Neural crest cell (in vitro differentiated cells): ENCODE measurements around the gene AXDND1. TPM values are rescaled to one million over a fixed set of nuclear protein-coding genes. Genes with fewer than 3 reads are reported as not detected.
A peak's percentile ranks its signal among the peaks of the same experiment; 100 is the strongest.
"Not testable (repeated sequence)": the region's sequence is repeated elsewhere in the genome, so short reads cannot be mapped to it uniquely, and the experiment has no call there.

Source experiments
- DNase-seq: peaks from one replicate; pipeline ENCODE4 v3.0.0; 2021; ENCODE audit warnings: low read depth, mixed read lengths, low spot score
- H3K27ac Mint-ChIP-seq: one replicate; pipeline ENCODE4 v1.8.0; 2021; ENCODE audit warnings: mild to moderate bottlenecking, mixed read lengths; ENCODE audit not compliant: unreplicated experiment
- H3K27me3 Mint-ChIP-seq: 2 replicates; pipeline ENCODE4 v1.8.0; 2021; ENCODE audit warnings: low read depth, mild to moderate bottlenecking, mixed read lengths
- H3K36me3 Mint-ChIP-seq: 2 replicates; pipeline ENCODE4 v1.8.0; 2021; ENCODE audit warnings: low read depth, mild to moderate bottlenecking, mixed read lengths
- H3K4me1 Mint-ChIP-seq: 2 replicates; pipeline ENCODE4 v1.8.0; 2021; ENCODE audit warnings: mixed read lengths
- H3K4me3 Mint-ChIP-seq: one replicate; pipeline ENCODE4 v1.8.0; 2021; ENCODE audit warnings: mild to moderate bottlenecking, mixed read lengths
- H3K9me3 Mint-ChIP-seq: 2 replicates; pipeline ENCODE4 v1.8.0; 2021; ENCODE audit warnings: mixed read lengths
- total RNA-seq: library from RNA; stranded (reverse); gene quantifications from 2 replicates; pipeline ENCODE4 v1.2.1, GENCODE V29; 2021
- TF ChIP-seq, protein P1 (sequence below): fragments of 200-600 bp; sonication (generic); conservative IDR thresholded peaks from 2 replicates; pipeline ENCODE4 v1.5.0; 2021; ENCODE audit warnings: antibody characterized with exemption, mild to moderate bottlenecking

Gene AXDND1
- total RNA-seq, 1 donor from 2014 or later, result 0.86 TPM

DNA sequence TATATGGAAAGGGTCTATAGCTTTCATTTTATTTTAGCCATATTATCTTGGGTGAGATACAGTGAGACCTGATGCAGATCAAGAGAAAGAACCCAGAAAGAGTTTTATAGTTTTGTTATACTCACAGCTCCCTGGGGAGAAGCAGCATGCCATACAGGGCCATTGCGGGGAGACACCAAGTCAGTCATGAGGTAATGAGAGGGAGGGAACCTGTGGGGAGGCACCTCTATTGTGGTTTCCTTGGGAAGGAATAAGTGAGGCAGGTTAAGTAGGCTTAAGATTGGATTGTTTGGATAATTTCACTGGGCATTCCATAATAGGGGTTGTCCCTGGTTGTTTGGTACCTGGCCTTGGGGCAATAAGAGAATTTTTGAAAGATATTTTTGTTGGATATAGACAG lies 19.7 kb downstream of the AXDND1 start:
- TF ChIP-seq, protein P1, sequence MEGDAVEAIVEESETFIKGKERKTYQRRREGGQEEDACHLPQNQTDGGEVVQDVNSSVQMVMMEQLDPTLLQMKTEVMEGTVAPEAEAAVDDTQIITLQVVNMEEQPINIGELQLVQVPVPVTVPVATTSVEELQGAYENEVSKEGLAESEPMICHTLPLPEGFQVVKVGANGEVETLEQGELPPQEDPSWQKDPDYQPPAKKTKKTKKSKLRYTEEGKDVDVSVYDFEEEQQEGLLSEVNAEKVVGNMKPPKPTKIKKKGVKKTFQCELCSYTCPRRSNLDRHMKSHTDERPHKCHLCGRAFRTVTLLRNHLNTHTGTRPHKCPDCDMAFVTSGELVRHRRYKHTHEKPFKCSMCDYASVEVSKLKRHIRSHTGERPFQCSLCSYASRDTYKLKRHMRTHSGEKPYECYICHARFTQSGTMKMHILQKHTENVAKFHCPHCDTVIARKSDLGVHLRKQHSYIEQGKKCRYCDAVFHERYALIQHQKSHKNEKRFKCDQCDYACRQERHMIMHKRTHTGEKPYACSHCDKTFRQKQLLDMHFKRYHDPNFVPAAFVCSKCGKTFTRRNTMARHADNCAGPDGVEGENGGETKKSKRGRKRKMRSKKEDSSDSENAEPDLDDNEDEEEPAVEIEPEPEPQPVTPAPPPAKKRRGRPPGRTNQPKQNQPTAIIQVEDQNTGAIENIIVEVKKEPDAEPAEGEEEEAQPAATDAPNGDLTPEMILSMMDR, result no peak
- H3K36me3 Mint-ChIP-seq, result no peaks in the 10 kb centered on the region
- H3K4me3 Mint-ChIP-seq, result no peak overlapping the region
- no peaks in the 10 kb centered on the region for H3K27me3 Mint-ChIP-seq
- DNase-seq, result no peak
- H3K27ac Mint-ChIP-seq, result peak overlapping the region; percentile 95
- H3K4me1 Mint-ChIP-seq, result no peaks in the 10 kb centered on the region
- no peaks in the 10 kb centered on the region for H3K9me3 Mint-ChIP-seq

DNA sequence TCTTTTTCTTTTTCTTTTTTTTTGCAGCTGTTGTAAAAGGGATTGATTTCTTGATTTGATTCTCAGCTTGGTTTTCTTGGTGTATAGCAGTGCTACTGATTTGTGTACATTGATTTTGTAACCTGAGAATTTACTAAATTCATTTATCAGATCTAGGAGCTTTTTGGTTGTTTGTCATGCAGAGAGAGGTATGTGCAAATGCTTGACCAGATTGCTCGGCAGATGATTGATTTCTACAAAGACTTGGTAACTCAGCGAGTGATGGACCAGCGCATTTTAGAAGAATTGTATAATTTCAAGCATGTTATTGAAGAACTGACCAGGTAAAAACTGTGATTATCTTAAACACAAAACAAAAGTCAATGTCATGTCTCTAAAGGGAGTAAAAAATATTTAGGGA lies 27.9 kb downstream of the AXDND1 start:
- TF ChIP-seq, protein P1, result no peak
- no peak overlapping the region for H3K27ac Mint-ChIP-seq
- H3K4me3 Mint-ChIP-seq, result no peak overlapping the region
- H3K9me3 Mint-ChIP-seq, result peaks cover 16% of the 10 kb centered on the region
- no peaks in the 10 kb centered on the region for H3K27me3 Mint-ChIP-seq
- H3K36me3 Mint-ChIP-seq, result peaks cover 18% of the 10 kb centered on the region
- DNase-seq, result no peak
- no peaks in the 10 kb centered on the region for H3K4me1 Mint-ChIP-seq

DNA sequence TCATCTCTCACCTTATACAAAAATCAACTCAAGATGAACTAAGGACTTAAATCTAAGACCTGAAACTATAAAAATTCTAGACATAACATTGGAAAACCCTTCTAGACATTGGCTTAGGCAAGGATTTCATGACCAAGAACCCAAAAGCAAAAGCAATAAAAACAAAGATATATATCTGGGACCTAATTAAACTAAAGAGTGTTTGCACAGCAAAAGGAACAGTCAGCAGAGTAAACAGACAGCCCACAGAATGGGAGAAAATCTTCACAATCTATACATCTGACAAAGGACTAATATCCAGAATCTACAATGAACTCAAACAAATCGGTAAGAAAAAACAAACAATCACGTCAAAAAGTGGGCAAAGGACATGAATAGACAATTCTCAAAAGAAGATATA lies 33.6 kb downstream of the AXDND1 start:
- DNase-seq, H3K4me1 Mint-ChIP-seq, H3K36me3 Mint-ChIP-seq, H3K4me3 Mint-ChIP-seq, H3K27me3 Mint-ChIP-seq, H3K27ac Mint-ChIP-seq, H3K9me3 Mint-ChIP-seq: not testable (repeated sequence)

DNA sequence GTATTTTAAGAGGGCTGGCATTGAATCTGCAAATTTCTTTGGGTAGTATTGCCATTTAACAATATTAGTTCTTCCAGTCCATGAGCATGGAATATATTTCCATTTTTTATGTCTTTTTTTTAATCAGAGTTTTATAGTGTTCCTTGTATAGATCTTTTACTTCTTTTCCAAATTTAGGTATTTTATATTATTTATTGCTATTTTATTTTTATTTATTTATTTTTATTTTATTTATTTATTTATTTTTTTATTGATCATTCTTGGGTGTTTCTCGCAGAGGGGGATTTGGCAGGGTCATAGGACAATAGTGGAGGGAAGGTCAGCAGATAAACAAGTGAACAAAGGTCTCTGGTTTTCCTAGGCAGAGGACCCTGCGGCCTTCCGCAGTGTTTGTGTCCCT lies 52.0 kb downstream of the AXDND1 start:
- not testable (repeated sequence) for H3K9me3 Mint-ChIP-seq, H3K27me3 Mint-ChIP-seq, H3K27ac Mint-ChIP-seq, H3K4me3 Mint-ChIP-seq, H3K36me3 Mint-ChIP-seq, H3K4me1 Mint-ChIP-seq, DNase-seq

DNA sequence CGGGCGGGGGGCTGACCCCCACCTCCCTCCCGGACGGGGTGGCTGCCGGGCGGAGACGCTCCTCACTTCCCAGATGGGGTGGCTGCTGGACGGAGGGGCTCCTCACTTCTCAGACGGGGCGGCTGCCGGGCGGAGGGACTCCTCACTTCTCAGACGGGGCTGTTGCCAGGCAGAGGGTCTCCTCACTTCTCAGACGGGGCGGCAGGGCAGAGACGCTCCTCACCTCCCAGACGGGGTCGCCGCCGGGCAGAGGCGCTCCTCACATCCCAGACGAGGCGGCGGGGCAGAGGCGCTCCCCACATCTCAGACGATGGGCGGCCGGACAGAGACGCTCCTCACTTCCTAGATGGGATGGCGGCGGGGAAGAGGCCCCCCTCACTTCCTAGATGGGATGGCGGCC lies 52.9 kb downstream of the AXDND1 start:
- not testable (repeated sequence) for H3K4me3 Mint-ChIP-seq, H3K36me3 Mint-ChIP-seq, H3K27me3 Mint-ChIP-seq

DNA sequence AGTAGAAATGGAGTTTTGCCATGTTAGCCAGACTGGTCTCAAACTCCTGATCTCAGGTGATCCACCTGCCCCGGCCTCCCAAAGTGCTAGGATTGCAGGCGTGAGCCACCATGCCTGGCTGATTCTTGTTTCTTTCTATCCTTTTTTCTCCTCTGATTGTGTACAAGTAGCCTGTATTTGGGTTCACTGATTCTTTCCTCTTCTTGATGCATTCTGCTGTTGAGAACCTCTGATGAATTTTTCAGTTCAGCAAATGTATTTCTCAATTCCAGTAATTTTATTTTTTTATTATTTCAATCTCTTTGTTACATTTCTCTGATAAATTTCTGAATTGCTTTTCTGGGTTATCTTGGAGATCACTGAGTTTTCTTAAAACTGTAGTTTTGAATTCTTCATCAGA lies 58.8 kb downstream of the AXDND1 start:
- TF ChIP-seq, protein P1, result no peak
- peaks cover 12% of the 10 kb centered on the region for H3K9me3 Mint-ChIP-seq
- H3K36me3 Mint-ChIP-seq, result peaks cover 15% of the 10 kb centered on the region
- H3K27me3 Mint-ChIP-seq, result no peaks in the 10 kb centered on the region
- no peak overlapping the region for H3K4me3 Mint-ChIP-seq
- DNase-seq, result no peak
- peak overlapping the region; percentile 81 for H3K27ac Mint-ChIP-seq
- no peaks in the 10 kb centered on the region for H3K4me1 Mint-ChIP-seq

More for the DNA sequence above, 52.9 kb downstream of the AXDND1 start:
- not testable (repeated sequence) for H3K27ac Mint-ChIP-seq, H3K9me3 Mint-ChIP-seq, H3K4me1 Mint-ChIP-seq, DNase-seq

DNA sequence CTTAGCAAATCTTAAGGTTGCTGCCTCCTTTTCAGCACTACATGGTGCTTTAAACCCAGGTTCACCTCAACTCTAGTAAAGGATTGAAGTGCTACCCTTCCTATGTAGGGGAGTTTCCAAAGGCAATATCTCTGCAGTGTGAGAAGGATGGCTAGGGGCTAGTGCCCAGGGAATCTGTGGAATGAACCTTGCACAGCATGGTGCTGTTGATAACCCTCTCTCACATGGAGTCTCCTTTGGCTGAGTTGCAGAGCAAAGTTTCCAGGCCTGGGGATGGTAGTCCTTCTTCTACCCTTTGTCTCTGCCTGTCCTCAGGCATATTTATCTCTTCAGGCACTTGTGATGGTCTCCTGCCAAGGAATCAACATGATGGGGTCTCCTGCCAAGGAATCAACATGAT lies 59.4 kb downstream of the AXDND1 start:
- peaks cover 11% of the 10 kb centered on the region for H3K36me3 Mint-ChIP-seq
- H3K27ac Mint-ChIP-seq, result no peak overlapping the region

More for the DNA sequence above, 59.4 kb downstream of the AXDND1 start:
- peaks cover 8% of the 10 kb centered on the region for H3K9me3 Mint-ChIP-seq
- H3K4me1 Mint-ChIP-seq, result no peaks in the 10 kb centered on the region
- TF ChIP-seq, protein P1, result no peak
- H3K27me3 Mint-ChIP-seq, result no peaks in the 10 kb centered on the region
- no peak overlapping the region for H3K4me3 Mint-ChIP-seq
- DNase-seq, result no peak
